DND-41 (cell line): ENCODE measurements around the gene TARP.

Experiments used
- ATAC-seq: fragments of 200-7000 bp; cut with Tn5 transposase; 3 replicates; pipeline ENCODE4 v1.9.1; 2021; ENCODE audit warnings: low read depth; ENCODE audit not compliant: insufficient read depth
- DNase-seq: peaks from one replicate; pipeline ENCODE4 v3.0.0-alpha.2; 2020
- H2AFZ ChIP-seq: 2 replicates; pipeline ENCODE4 v1.6.0; 2012; ENCODE audit warnings: low read depth, low read length
- H3K27ac ChIP-seq: 2 replicates; pipeline ENCODE4 v1.5.1; 2012; ENCODE audit warnings: low read length, inconsistent platforms
- H3K27me3 ChIP-seq: fragments of 200-600 bp; sonication (generic); 2 replicates; pipeline ENCODE4 v1.6.0; 2012; ENCODE audit warnings: low read length, mild to moderate bottlenecking, inconsistent platforms; ENCODE audit not compliant: insufficient read depth, poor library complexity
- H3K36me3 ChIP-seq: 2 replicates; pipeline ENCODE4 v1.5.1; 2012; ENCODE audit warnings: low read length, inconsistent platforms; ENCODE audit not compliant: insufficient read depth
- H3K4me1 ChIP-seq: 2 replicates; pipeline ENCODE4 v1.5.1; 2012; ENCODE audit warnings: mild to moderate bottlenecking, low read length; ENCODE audit not compliant: insufficient read depth
- H3K4me2 ChIP-seq: 2 replicates; pipeline ENCODE4 v1.6.0; 2012; ENCODE audit warnings: mild to moderate bottlenecking, moderate library complexity, low read length, inconsistent platforms; ENCODE audit not compliant: insufficient read depth
- H3K4me3 ChIP-seq, 2 experiments: fragments of 200-600 bp in 1 of 2; shearing (Covaris generic) in 1 of 2; 2 replicates each; pipeline ENCODE4 v1.5.1; 2012 to 2016; ENCODE audit warnings: inconsistent platforms in 2 of 2, low read length in 2 of 2, mild to moderate bottlenecking in 2 of 2, low read depth in 1 of 2, moderate library complexity in 1 of 2
- H3K79me2 ChIP-seq: 2 replicates; pipeline ENCODE4 v1.6.0; 2012; ENCODE audit warnings: low read length, inconsistent platforms; ENCODE audit not compliant: insufficient read depth
- H3K9ac ChIP-seq: 2 replicates; pipeline ENCODE4 v1.6.0; 2012; ENCODE audit warnings: low read depth, mild to moderate bottlenecking, inconsistent platforms, low read length, moderate library complexity
- H3K9me3 ChIP-seq: 2 replicates; pipeline ENCODE4 v1.5.1; 2012; ENCODE audit warnings: low read length, moderate library complexity, mild to moderate bottlenecking, inconsistent platforms; ENCODE audit not compliant: insufficient read depth, severe bottlenecking
- H4K20me1 ChIP-seq: 2 replicates; pipeline ENCODE4 v1.6.0; 2012; ENCODE audit warnings: low read length; ENCODE audit not compliant: insufficient read depth
- CTCF ChIP-seq: IDR thresholded peaks from 2 replicates; pipeline ENCODE4 v1.5.1; 2012; ENCODE audit warnings: borderline replicate concordance, low read length, moderate library complexity, mild to moderate bottlenecking; ENCODE audit not compliant: poor library complexity, severe bottlenecking; ENCODE audit errors: extremely low read depth
- EZH2 ChIP-seq: IDR thresholded peaks from 3 replicates; pipeline ENCODE4 v1.6.1; 2012; ENCODE audit warnings: borderline replicate concordance, low read depth, mild to moderate bottlenecking, moderate library complexity, low read length, inconsistent platforms; ENCODE audit not compliant: severe bottlenecking

TARP gene

GRCh38 chr7:38315410-38315809 is 42.0 kb upstream of the TARP start:
- H3K27me3 ChIP-seq, result no peaks in the 10 kb centered on the region

GRCh38 chr7:38312821-38313220 is 39.4 kb upstream of the TARP start:
- H3K9me3 ChIP-seq, result no peaks in the 10 kb centered on the region
- H2AFZ ChIP-seq, result no peak overlapping the region
- no peak overlapping the region for H3K4me3 ChIP-seq
- no peak for DNase-seq
- TF ChIP-seq CTCF, result no peak
- no peak overlapping the region for H3K27ac ChIP-seq
- no peaks in the 10 kb centered on the region for H3K27me3 ChIP-seq
- H3K79me2 ChIP-seq, result no peaks in the 10 kb centered on the region
- no peak overlapping the region for H3K9ac ChIP-seq
- H4K20me1 ChIP-seq, result no peaks in the 10 kb centered on the region
- H3K4me2 ChIP-seq, result no peak overlapping the region
- H3K36me3 ChIP-seq, result no peaks in the 10 kb centered on the region
- H3K4me1 ChIP-seq, result no peaks in the 10 kb centered on the region
- ATAC-seq, result no peak

More at GRCh38 chr7:38315410-38315809, 42.0 kb upstream of the TARP start:
- H3K27ac ChIP-seq, result no peak overlapping the region
- H3K9ac ChIP-seq, result no peak overlapping the region
- no peaks in the 10 kb centered on the region for H3K9me3 ChIP-seq
- no peaks in the 10 kb centered on the region for H3K79me2 ChIP-seq
- H2AFZ ChIP-seq, result no peak overlapping the region
- H3K4me1 ChIP-seq, result no peaks in the 10 kb centered on the region
- DNase-seq (no peak), ATAC-seq (no peak)
- H3K4me3 ChIP-seq, result no peak overlapping the region
- no peak overlapping the region for H3K4me2 ChIP-seq
- no peak for TF ChIP-seq EZH2
- no peak for TF ChIP-seq CTCF
- H3K36me3 ChIP-seq, result no peaks in the 10 kb centered on the region
- no peaks in the 10 kb centered on the region for H4K20me1 ChIP-seq

- H3K9ac ChIP-seq, result no peak overlapping the region
- H3K4me3 ChIP-seq, result no peak overlapping the region
- H3K4me2 ChIP-seq, result no peak overlapping the region
- TF ChIP-seq EZH2 (no peak), CTCF (no peak)
- H3K36me3 ChIP-seq, result no peaks in the 10 kb centered on the region
- H4K20me1 ChIP-seq, result no peaks in the 10 kb centered on the region
- H2AFZ ChIP-seq, result no peak overlapping the region
- no peaks in the 10 kb centered on the region for H3K79me2 ChIP-seq
- DNase-seq (no peak), ATAC-seq (no peak)
- no peaks in the 10 kb centered on the region for H3K9me3 ChIP-seq
- no peaks in the 10 kb centered on the region for H3K4me1 ChIP-seq
- H3K27ac ChIP-seq, result no peak overlapping the region
- H3K27me3 ChIP-seq, result no peaks in the 10 kb centered on the region
Measured at GRCh38 chr7:38311329-38311937, 38.0 kb upstream of the TARP start.

GRCh38 chr7:38310591-38311101 is 37.2 kb upstream of the TARP start:
- no peaks in the 10 kb centered on the region for H4K20me1 ChIP-seq
- H3K9ac ChIP-seq, result no peak overlapping the region
- no peaks in the 10 kb centered on the region for H3K9me3 ChIP-seq
- no peaks in the 10 kb centered on the region for H3K79me2 ChIP-seq
- no peaks in the 10 kb centered on the region for H3K27me3 ChIP-seq
- no peaks in the 10 kb centered on the region for H3K36me3 ChIP-seq
- no peak overlapping the region for H3K4me3 ChIP-seq
- H2AFZ ChIP-seq, result no peak overlapping the region
- H3K4me2 ChIP-seq, result no peak overlapping the region
- H3K4me1 ChIP-seq, result no peaks in the 10 kb centered on the region
- TF ChIP-seq EZH2, result no peak
- TF ChIP-seq CTCF, result no peak
- no peak overlapping the region for H3K27ac ChIP-seq
- DNase-seq (no peak), ATAC-seq (no peak)
